HG03469 (cell line): ENCODE measurements around the gene ZBTB4.
"Not testable (repeated sequence)": the region's sequence is repeated elsewhere in the genome, so short reads cannot be mapped to it uniquely, and the experiment has no call there.

Experiments used
- ATAC-seq: cut with Tn5 transposase; IDR thresholded peaks from one replicate; pipeline ENCODE4 v1.9.1; 2021; ENCODE audit warnings: mild to moderate bottlenecking, moderate library complexity, moderate number of reproducible peaks; ENCODE audit not compliant: unreplicated experiment

The ZBTB4 gene

DNA sequence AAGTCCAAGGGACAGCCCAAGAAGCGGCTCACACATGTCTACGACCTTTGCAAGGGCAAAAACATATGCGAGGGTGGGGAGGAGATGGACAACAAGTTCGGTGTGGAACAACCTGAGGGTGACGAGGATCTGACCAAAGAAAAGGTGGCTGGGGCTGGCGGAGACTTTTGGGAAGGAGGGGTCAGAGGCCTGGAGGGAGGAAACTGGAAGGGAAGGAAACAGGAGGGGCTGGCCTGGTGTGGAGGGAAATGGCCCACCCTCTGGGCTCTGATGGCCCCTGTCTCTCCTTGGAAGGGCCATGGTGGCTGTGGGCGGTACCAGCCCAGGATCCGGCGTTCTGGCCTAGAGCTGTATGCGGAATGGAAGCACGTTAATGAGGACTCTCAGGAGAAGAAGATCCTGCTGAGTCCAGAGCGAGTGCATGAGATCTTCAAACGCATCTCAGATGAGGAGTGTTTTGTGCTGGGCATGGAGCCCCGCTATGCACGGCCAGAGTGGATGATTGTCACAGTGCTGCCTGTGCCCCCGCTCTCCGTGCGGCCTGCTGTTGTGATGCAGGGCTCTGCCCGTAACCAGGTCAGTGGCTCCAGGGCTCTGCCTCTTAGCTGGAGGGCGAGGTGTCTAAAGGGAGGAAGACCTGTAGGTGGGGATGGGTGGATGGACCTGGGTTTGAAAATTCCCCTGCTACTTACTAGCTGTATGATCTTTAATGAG is 17.2 kb upstream of the ZBTB4 start:
- ATAC-seq, result no peak

DNA sequence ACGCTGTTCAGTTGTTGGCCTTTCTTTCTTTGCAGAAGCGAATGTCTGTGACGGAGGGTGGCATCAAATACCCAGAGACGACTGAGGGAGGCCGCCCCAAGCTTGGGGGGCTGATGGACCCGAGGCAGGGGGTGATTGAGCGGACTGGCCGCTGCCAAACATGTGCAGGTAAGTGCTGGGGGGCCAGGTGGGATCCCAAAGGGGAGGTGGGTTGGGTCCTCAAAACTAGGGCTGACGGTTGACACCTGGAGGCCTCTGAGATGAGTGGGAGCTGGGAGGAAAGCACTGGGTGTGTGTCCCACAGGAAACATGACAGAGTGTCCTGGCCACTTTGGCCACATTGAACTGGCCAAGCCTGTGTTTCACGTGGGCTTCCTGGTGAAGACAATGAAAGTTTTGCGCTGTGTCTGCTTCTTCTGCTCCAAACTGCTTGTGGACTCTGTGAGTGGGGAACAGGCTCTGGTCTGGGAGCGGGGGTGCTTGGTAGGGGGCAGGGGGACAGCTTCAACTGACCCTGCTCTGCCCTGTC is 16.5 kb upstream of the ZBTB4 start:
- no peak for ATAC-seq

DNA sequence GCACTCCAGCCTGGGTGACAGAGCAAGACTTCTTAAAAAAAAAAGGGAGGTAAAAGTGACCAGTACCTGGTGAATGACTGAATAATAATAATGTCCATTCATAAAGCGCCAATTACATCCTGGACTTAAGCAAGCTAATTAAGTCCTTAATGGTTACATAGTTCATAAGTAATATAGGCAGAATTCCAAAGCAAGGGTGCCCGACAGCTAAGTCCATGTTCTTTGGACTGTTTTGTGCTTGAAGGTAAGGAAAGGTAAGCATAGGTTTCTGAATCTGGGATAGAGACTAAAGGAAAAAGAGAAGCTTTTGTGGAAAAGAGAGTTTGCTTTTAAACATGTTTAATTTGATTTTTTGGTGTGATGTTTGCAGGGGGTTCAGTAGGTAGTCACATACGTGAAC is 14.5 kb upstream of the ZBTB4 start:
- ATAC-seq, result no peak

DNA sequence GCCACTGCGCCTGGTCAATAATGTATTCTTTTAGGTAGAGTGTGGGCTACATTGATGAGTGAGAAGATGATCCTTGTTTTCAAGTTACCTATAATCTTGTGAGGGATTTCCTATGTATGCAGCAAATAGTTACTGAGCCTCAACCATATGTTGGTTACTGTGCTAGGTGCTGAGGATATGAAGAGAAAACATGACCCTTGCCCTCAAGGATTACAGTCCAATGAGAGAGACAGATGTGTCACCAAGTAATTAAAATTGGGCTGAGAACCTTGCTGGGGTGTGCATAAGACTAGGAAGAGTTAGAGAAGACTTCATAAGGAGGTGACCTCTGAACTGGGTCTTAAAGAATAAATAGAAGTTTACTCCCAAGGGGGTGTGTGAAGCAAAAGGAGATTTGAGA is 12.2 kb upstream of the ZBTB4 start:
- ATAC-seq, result no peak

DNA sequence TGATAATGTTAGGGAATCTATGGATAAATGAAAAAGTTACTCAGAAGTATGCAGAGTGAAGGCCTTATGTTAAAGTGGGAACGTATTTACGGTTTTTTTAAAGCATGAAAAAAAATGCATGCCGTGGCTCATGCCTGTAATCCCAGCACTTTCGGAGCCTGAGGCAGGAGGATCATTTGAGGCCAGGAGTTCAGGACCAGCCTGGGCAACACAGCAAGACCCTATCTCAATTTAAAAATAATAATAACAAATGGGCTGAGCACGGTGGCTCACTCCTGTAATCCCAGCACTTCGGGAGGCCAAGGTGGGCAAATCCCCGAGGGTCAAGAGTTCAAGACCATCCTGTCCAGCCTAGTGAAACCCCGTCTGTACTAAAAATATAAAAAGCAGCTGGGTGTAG is 10.7 kb upstream of the ZBTB4 start:
- ATAC-seq, result no peak

DNA sequence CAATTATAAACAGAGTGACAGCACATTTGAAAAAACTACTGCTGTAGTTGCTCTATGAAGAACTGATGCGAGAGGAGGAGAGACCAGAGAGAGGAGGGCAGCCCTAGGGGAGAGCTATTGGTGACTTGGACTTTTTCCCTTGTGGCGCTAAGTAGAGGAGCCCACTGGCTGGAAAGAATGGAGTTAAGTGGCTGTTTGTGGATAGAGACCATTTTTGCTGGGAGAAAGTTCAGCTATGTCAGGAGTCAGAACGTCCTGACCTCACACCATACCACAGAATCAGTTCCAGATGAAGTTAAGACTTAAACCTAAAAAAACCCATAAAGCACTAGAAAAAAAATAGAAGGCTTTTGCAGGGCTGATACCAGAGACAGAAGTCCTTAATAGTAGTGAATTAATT is 6.8 kb upstream of the ZBTB4 start:
- no peak for ATAC-seq

DNA sequence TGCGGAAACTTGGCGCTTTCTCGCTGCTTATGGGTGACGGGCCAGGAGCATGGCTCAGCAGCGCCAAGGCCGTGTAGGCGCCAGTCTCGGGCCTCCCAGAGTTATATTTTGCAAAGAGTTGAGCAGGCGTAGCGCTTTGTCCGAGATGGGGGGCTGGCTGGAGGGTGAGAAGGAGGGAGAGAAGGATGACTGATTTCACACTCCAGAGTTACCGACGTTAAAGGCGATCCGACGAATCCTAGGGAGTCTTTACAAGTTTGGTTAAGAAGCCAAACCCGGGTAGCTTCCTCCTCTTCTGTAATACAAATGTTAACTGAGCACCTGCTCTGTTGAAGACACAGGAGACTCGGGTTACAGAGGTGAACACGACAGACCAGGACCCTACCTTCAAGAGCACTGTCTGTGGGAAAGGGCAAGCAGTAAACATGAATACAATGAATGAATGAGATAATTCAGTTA is 5.5 kb upstream of the ZBTB4 start:
- ATAC-seq, result no peak

DNA sequence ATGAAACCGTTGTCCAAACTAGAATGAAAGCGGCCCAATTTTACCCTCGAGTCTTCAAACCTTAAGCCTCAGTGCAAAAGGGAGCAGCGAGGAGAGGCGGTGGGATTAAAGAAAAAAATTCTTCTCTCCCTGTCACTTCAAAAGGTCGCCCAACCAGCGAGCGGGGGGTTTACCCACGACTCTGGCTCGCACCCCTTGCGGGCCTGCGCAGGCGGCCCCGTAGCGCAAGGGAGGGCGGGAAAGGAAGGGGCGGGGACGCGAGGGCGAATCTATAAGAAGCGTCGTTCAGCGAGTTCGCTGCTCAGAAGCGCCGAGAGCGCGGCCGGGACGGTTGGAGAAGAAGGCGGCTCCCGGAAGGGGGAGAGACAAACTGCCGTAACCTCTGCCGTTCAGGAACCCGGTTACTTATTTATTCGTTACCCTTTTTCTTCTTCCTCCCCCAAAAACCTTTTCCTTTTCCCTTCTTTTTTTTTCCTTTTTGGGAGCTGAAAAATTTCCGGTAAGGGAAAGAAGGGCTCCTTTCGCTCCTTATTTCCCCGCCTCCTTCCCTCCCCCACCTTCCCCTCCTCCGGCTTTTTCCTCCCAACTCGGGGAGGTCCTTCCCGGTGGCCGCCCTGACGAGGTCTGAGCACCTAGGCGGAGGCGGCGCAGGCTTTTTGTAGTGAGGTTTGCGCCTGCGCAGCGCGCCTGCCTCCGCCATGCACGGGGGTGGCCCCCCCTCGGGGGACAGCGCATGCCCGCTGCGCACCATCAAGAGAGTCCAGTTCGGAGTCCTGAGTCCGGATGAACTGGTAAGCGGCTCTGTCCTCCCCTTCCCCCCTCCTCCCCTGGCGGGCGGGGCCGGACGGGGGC is 4.9 kb upstream of the ZBTB4 start, which contains the start of gene POLR2A:
Gene POLR2A, plus strand, starts transcription at position 300 of the 852 bp plus-strand sequence.
- peak; percentile 50 for ATAC-seq

DNA sequence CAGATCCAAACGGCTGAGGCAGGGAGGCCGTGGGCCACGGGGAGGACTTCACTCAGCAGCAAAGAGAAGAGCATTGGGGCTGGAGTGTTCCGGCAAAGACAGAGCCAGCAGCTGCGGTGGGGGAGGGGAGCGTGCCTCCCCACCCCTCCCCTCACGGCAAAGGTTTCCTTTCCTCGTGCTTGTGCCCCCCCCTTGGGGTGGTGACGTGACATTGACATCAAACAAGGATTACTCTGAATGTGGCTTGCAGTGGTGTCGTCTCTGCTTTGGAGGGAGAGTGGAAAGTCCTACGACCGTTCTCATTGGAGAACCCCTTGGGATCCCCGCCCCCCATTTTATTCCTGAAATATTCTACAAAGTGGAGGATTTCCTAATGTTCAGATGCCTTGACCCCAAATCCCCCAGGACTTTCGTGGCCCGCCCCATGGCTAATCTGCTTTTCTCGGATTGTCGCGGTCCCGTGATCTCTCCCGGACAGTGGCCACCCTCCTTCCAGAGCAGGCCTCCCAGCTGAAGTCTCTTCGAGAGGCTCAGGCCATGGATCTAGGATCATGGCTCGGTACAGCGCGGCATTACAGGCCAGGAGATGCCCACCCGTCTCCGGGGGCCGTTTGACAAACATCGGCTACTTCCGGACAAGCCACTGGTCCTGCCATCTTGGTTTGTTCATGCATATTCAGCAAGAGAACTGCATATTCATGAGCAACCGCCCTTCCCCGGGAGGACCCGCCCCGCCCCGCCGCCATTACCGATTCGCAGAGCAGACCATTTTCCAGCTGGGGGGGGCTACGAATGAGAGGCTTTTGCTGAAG is 4.0 kb upstream of the ZBTB4 start:
- peak; percentile 2 for ATAC-seq

DNA sequence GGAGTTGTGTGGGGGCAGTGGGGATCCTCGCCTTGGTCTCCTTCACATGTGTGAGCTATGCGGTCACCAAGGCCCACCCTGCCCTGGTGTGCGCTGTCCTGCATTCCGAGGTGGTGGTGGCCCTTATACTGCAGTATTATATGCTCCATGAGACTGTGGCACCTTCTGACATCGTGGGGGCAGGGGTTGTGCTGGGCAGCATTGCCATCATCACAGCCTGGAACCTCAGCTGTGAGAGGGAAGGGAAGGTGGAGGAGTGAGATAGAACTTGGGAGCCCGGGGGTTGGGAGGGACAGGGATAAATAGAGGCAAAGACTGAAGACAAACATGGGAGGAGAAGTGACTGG is 3.3 kb upstream of the ZBTB4 start:
- not testable (repeated sequence) for ATAC-seq

DNA sequence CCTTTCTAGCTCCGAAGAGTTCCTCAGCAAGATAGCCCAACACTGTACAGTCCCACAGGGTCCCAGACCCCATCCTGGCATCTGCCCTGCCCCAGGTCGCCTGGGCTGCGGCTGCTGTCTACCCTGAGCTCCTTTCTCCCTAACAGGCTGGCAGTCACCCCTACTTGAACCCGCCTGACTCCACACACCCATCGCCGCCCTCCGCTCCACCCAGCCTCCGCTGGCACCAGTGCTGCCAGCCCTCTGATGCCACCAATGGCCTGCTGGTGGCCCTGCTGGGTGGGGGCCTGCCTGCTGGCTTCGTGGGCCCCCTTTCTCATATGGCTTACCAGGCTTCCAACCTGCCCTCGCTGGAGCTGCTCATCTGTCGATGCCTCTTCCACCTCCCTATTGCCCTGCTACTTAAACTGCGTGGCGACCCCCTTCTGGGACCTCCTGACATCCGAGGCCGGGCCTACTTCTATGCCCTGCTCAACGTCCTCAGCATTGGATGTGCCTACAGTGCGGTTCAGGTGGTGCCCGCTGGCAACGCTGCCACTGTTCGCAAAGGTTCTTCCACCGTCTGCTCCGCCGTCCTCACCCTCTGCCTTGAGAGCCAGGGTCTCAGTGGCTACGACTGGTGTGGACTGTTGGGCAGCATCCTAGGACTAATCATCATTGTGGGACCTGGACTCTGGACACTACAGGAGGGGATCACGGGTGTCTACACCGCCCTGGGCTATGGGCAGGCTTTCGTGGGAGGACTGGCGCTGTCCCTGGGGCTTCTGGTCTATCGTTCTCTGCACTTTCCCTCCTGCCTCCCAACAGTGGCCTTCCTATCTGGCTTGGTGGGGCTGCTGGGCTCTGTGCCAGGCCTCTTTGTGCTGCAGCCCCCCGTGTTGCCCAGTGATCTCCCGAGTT is 2.7 kb upstream of the ZBTB4 start:
- not testable (repeated sequence) for ATAC-seq

DNA sequence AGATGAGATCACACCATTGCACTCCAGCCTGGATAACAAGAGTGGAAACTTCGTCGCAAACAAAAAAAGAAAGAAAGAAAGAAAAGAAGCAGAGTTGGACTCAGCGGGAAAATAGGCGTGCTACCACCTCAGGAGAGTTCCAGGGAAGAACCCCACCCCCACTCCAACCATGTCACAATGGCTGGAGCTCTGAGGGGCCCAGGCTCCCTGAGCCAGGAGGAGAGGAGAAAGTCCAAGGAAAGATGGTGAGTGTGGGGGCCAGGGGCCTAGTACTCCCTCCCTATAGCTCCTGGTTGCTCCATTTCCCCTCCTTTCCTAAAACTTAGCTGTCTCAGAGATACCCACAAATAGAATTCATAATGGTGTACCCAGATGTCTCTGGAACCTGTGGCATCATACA is 1.8 kb upstream of the ZBTB4 start, which contains the start of gene SLC35G6:
Gene SLC35G6, plus strand, starts transcription at position 172 of the 400 bp plus-strand sequence. Its CDS starts 71 bp downstream, at position 243.
- ATAC-seq, result not testable (repeated sequence)

DNA sequence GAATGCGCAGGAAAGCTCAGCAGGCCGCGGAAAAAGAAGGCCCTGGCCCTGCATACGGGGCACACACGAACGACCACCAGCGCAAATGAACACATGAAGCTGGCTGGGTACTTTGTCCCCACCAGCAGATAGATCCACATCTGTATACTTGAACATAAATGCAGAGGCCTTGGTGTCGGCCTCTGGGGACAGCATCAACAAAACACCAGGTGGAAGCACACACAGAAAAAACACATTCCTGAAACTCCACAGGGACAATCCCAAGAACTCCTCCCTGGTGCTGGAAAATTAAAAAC is 606 bp upstream of the ZBTB4 start:
- no peak for ATAC-seq

DNA sequence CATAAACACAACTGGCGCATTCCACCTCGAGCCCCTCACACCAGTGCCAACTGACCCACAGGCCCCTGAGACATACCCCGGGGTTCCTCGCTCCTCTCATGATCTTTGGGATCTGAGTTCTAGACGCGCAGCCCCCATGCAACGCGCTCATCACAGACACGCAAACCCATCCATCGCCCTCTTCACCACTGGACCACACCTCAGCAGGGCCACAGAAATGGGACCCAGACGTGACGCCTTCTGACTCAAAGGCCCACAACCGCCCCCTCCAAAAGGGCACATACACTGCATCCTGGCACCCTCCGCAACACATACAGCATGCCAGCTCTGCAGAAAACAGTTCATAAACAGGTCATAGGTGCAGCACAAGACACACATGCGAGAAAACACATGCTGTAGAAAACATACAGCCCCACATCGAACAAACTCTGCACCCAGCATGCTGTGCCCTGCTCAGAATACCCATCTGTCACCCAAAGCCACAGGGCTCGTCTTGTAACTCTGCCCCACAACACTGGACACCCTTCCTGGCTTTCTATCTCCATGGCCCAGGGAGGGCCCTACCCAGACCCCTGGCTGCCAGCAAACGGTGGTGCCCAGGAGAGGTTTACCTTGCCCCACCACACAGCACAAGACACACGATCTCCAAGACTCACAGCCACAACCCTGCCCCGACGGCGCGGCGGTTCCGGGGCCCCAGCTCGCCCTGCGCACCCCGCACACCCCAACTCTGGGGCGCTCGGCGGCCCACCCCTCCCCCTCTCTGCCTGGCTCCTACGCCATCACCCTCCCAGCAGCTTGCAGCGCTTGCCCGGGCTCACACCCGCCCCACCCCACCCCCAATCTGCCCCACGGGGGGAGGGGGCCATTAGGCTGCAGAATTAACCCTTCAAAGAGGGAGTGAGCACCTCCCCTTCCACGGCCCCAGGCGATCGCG is 887 bp downstream of the ZBTB4 start:
- ATAC-seq, result no peak

DNA sequence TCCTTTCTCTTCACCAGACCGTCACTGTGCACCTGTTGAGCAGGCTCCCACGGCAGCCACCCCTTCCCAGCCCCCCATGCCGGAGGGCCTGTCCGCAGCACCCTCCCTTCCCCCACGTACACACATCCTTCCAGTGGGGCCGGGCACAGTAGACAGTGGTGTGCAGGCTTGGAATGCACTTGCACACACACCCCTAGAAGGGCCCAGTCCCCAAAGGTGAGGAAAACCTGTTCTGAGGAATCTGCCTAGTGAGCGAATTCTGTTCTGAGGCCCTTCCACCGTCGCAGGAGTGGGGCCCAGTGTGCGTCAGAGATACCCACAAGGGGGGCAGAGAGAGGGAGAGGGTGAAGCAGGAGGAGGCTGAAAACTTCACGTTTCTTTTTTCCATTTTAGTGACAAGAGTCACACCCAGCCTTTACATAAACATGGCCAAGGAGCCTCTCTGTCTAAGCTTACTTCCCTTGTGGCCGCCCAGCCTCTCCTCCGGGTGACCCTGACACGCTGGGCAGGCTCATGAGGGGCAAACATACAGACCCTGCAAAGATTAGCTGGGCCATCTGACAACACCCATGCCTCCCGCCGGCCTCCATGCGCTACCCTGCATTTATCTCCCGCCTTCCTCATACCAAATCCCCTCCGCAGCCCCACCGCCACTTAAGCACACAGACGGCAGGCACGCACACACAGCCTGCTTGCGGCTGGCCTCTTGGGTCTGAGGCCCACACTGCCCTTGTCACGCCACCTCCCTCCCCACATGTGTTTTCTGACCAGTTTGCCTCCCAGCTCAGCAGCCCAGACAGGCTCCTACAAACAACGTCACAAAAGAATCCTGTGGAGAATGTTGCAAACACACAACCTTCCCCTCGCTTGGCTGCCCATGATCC is 1.8 kb downstream of the ZBTB4 start:
- ATAC-seq, result no peak

DNA sequence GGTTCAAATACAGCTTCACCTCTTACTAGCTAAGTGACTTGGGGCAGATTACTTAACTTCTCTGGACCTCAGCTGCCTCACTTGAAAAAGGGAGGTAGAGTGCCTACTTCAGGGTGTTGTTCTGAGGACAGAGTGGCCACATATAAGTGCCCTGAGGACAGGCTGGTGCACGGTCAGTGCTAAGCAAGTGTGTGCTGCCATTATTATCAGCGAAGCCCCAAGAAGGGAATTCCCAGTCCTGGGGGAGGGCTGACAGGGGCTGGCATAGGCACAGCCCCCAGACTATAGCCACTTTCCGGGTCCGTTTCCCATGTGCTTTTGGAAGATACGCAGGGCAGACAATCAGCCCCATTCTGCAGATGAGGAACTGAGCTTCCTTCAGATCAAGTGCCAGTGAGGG is 2.5 kb downstream of the ZBTB4 start:
- ATAC-seq, result no peak

DNA sequence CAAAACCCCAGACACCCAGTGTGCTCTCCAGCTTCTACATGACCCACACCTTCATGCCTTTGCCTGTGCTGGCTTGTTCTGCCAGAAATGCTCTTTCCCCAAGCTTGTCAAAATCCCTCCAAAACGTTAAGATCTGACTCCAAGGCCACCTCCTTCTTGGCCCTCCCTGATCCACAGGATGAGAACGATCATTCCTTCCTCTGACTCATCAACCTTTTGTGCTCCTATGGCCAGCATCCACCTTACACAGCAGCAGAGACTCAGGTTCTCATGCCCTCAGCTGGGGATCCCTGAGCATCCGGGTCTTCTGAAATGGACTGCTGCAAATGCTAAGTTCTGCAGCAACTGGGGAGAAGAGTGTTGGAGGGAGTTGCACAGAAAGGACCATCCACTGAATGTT is 2.9 kb downstream of the ZBTB4 start:
- ATAC-seq, result no peak

DNA sequence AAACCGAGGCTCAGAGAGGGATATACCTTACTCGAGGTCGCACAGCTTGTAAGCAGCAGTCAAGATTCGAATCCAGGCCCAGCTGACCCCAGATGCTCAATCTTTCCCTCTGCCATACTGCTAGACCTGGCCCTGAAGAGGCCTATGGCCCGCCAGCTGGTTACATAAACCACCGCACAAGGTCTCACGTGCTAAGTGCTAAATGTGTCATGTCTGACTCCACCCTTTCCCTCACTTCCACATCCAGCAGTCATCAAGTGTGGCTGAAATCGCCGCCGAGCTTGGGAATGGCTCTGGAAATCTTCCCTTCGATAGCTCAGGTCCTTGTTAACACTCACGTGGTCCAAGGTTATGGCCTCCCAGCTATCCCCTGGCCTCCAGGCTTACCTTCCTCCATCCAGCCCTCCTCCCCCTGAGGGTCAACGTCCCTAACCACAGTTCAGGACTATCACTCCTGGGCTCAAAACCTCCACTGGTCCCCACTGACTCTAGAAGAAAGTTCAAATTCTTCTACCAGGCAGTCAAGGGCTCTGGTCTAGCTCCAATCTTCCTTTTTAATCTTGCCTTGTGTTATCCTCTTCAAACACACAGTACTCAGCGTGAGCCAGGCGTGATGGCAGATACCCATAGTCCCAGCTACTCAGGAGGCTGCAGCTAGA is 3.5 kb downstream of the ZBTB4 start:
- no peak for ATAC-seq
